ENCODE measurements around the gene ADCY9. TPM values are rescaled to one million over a fixed set of nuclear protein-coding genes. Genes with fewer than 3 reads are reported as not detected.
A peak's percentile ranks its signal among the peaks of the same experiment; 100 is the strongest.

Gene ADCY9
- total RNA-seq, 1 donor from 2014 or later = 43.2 TPM

- ATAC-seq (no peak), DNase-seq (no peak)
- Histone ChIP-seq H3K27ac (no peak overlapping the region), H3K4me3 (no peak overlapping the region), H3K4me1 (peaks cover 37% of the 10 kb centered on the region), H3K27me3 (ENCODE audit: low read depth) (no peaks in the 10 kb centered on the region), H3K9me3 (no peaks in the 10 kb centered on the region), H3K36me3 (no peaks in the 10 kb centered on the region)
- no peak for TF ChIP-seq CTCF (IDR thresholded peaks at IDR 0.05)
- intact Hi-C loops (cut with DNase I) = no loop called here
These were observed 94.3 kb downstream of the ADCY9 start for GRCh38 chr16:4021916-4022315.

DNA sequence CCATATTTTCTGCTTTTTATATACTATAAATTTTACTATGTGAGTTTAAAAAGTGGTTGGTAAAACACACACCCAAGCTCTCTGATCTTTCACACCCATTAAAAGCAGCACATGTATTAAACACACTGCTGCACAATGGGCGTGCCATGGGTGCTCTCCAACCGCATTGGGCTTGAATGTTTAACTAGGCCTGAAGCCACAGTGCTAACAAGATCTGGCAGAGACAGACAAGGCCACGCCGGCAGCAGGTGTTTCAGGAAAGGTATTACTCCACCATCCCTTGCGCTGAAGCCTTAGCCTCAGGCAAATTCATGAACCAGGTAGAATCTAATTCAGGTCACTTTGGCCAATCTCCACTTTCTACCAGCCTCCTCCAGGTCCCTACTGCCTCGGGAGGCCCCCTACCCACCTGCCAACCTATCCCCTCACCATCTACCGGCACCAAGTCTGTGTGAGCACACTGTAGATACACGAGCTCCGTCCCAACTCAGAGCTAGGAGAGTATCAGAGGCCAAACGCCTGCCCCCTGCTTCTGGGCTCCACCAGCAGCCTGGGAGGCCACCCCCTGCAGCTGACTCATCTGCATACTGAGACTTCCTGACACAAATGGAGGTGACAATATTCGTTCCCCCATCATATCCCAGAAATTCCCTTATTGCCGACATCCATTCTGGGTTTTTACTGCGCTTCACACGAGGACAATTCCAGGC lies 95.0 kb downstream of the ADCY9 start:
- Histone ChIP-seq H3K4me1 (peaks cover 40% of the 10 kb centered on the region), H3K27me3 (ENCODE audit: low read depth) (no peaks in the 10 kb centered on the region), H3K4me3 (no peak overlapping the region), H3K27ac (no peak overlapping the region), H3K36me3 (no peaks in the 10 kb centered on the region), H3K9me3 (no peaks in the 10 kb centered on the region)
- TF ChIP-seq CTCF (IDR thresholded peaks at IDR 0.05) = no peak
- DNase-seq = peak; percentile 86
- intact Hi-C loops (cut with DNase I) = no loop called here
- peak; percentile 91 to 94 for ATAC-seq

- Histone ChIP-seq H3K4me3 (peak overlapping the region; percentile 49), H3K9me3 (no peaks in the 10 kb centered on the region), H3K27ac (peak overlapping the region; percentile 65), H3K4me1 (peaks cover 28% of the 10 kb centered on the region), H3K27me3 (ENCODE audit: low read depth) (no peaks in the 10 kb centered on the region), H3K36me3 (no peaks in the 10 kb centered on the region)
- intact Hi-C loops (cut with DNase I) = no loop called here
- TF ChIP-seq CTCF (IDR thresholded peaks at IDR 0.05) = no peak
- ATAC-seq (peak; percentile 43), DNase-seq (no peak)
These were observed 96.9 kb downstream of the ADCY9 start for GRCh38 chr16:4019371-4019791.

GRCh38 chr16:4018391-4018790 lies 97.9 kb downstream of the ADCY9 start:
- H3K4me3 ChIP-seq = no peak overlapping the region

DNA sequence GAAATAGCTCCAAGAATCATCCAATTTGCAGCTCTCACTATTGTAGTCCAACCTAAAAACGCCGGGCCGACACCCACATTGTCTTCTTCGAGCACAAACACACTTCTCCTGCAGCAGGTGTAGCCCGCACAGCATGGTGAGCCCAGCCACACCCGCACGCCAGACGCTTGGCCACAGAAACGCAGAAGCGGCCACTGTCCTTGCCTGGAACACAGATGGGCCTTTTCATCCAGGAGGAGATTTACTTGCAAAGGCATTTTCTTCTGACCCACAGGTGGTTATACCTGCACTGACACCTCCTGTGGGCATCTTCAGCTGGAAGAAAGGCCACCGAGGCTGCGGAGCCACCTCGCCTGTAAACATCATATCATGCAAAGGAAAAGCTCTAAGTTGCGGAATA lies 98.4 kb downstream of the ADCY9 start:
- Histone ChIP-seq H3K9me3 (no peaks in the 10 kb centered on the region), H3K36me3 (no peaks in the 10 kb centered on the region), H3K4me1 (peaks cover 41% of the 10 kb centered on the region), H3K27ac (no peak overlapping the region), H3K27me3 (ENCODE audit: low read depth) (no peaks in the 10 kb centered on the region), H3K4me3 (no peak overlapping the region)
- intact Hi-C loops (cut with DNase I) = no loop called here
- no peak for TF ChIP-seq CTCF (IDR thresholded peaks at IDR 0.05)
- DNase-seq (no peak), ATAC-seq (no peak)

More at GRCh38 chr16:4018391-4018790, 97.9 kb downstream of the ADCY9 start:
- no peak for TF ChIP-seq CTCF (IDR thresholded peaks at IDR 0.05)
- H3K27me3 ChIP-seq (ENCODE audit: low read depth) = no peaks in the 10 kb centered on the region
- H3K27ac ChIP-seq = no peak overlapping the region
- ATAC-seq = no peak
- intact Hi-C loops (cut with DNase I) = no loop called here
- H3K9me3 ChIP-seq = no peaks in the 10 kb centered on the region
- no peak for DNase-seq
- H3K4me1 ChIP-seq = peaks cover 35% of the 10 kb centered on the region
- H3K36me3 ChIP-seq = no peaks in the 10 kb centered on the region
